ENCODE measurements around the gene TTC7B.
A peak's percentile ranks its signal among the peaks of the same experiment; 100 is the strongest.

Gene TTC7B

GRCh38 chr14:90645842-90646443 lies 170.3 kb downstream of the TTC7B start:
- DNase-seq (ENCODE audit: low spot score): no peak

- DNase-seq (ENCODE audit: low spot score): no peak
Measured at GRCh38 chr14:90644882-90645281, 171.3 kb downstream of the TTC7B start.

- DNase-seq (ENCODE audit: low spot score): no peak
Measured at GRCh38 chr14:90643982-90644670, 172.1 kb downstream of the TTC7B start.

GRCh38 chr14:90642244-90642717 lies 173.9 kb downstream of the TTC7B start:
- DNase-seq (ENCODE audit: low spot score): peak; percentile 59

- DNase-seq (ENCODE audit: low spot score): peak; percentile 8
Measured at GRCh38 chr14:90641615-90642243, 174.5 kb downstream of the TTC7B start.

- no peak for DNase-seq (ENCODE audit: low spot score)
Measured at GRCh38 chr14:90641168-90641567, 175.1 kb downstream of the TTC7B start.

GRCh38 chr14:90639641-90640040 lies 176.6 kb downstream of the TTC7B start:
- DNase-seq (ENCODE audit: low spot score): peak; percentile 21

- DNase-seq (ENCODE audit: low spot score): no peak
Measured at GRCh38 chr14:90632871-90633270, 183.4 kb downstream of the TTC7B start.

- no peak for DNase-seq (ENCODE audit: low spot score)
Measured at GRCh38 chr14:90632451-90632850, 183.8 kb downstream of the TTC7B start.

- no peak for DNase-seq (ENCODE audit: low spot score)
Measured at GRCh38 chr14:90630171-90630806, 185.9 kb downstream of the TTC7B start.

GRCh38 chr14:90629471-90629870 lies 186.8 kb downstream of the TTC7B start:
- DNase-seq (ENCODE audit: low spot score): no peak

- DNase-seq (ENCODE audit: low spot score): no peak
Measured at GRCh38 chr14:90628825-90629224, 187.4 kb downstream of the TTC7B start.

GRCh38 chr14:90627478-90627877 lies 188.8 kb downstream of the TTC7B start:
- DNase-seq (ENCODE audit: low spot score): no peak

GRCh38 chr14:90626550-90626949 lies 189.7 kb downstream of the TTC7B start:
- DNase-seq (ENCODE audit: low spot score): no peak

GRCh38 chr14:90625445-90625844 lies 190.8 kb downstream of the TTC7B start:
- DNase-seq (ENCODE audit: low spot score): no peak

- no peak for DNase-seq (ENCODE audit: low spot score)
Measured at GRCh38 chr14:90624732-90625400, 191.4 kb downstream of the TTC7B start.

GRCh38 chr14:90624227-90624626 lies 192.0 kb downstream of the TTC7B start:
- peak; percentile 19 for DNase-seq (ENCODE audit: low spot score)

- no peak for DNase-seq (ENCODE audit: low spot score)
Measured at GRCh38 chr14:90621201-90621600, 195.0 kb downstream of the TTC7B start.

GRCh38 chr14:90620568-90621077 lies 195.6 kb downstream of the TTC7B start:
- DNase-seq (ENCODE audit: low spot score): no peak

GRCh38 chr14:90619911-90620310 lies 196.3 kb downstream of the TTC7B start:
- DNase-seq (ENCODE audit: low spot score): no peak

GRCh38 chr14:90617961-90618360 lies 198.3 kb downstream of the TTC7B start:
- DNase-seq (ENCODE audit: low spot score): no peak

GRCh38 chr14:90616881-90617280 lies 199.3 kb downstream of the TTC7B start:
- no peak for DNase-seq (ENCODE audit: low spot score)
